GDM1 (cell line): ENCODE measurements around the gene STX18.

Source experiments
- DNase-seq: peaks from one replicate; lab custom pipeline; 2025; lab: John Stamatoyannopoulos, UW

Gene STX18

DNA sequence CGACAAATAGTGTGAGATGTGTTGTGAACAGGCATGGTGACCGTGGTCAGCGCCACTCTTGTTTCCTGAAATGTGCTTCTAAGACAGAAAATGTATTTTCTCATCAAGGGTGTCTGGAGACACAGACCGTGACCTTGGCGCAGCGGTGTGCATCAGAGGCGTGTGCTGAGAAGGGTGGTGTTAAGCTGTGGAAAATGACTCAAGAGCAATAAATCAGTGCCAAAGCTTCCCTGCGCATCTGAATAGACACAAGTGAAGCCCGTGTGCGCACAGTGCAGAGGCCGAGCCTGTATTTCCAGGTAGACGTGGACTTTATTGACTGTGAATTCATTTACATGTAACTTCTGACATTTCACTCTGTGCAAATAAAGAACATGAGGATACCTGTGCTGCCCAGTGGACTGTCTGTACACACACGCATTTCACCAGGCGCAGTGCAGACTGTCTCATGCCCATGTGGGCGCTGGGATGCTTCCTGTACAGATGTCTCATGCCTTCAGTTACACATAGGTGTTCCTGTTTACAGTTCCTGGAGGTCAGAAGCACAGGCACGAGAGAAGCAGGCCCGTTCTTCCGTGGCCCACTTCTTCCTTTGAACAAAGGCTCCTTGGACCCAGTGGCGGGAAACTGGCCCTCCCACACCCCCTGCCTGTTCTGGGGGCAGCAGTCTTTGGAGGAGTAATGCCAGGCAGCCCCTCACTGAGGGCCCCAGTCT lies 123.0 kb downstream of the STX18 start:
- DNase-seq: no peak

DNA sequence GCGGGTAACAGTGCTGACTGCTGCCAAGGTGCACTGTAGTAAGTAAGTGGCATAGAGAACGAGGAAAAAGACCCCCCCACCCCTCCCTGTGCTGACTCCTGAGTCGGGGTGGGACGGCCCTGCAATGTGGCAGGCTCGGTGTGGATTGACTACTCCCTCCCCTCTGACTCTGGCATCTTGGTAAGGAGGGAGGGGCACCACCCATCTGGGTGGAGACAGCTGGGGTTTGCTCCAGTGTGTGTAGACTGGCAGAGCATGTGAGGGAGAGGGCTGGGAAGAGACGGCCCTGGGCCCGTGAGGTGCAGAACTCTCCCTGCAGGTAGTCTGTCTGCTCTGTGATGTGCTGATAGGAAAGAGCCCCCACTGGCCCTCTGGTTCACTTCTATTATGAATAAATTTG lies 124.0 kb downstream of the STX18 start:
- DNase-seq: no peak

GRCh38 chr4:4416981-4417380 lies 124.9 kb downstream of the STX18 start:
- no peak for DNase-seq

DNA sequence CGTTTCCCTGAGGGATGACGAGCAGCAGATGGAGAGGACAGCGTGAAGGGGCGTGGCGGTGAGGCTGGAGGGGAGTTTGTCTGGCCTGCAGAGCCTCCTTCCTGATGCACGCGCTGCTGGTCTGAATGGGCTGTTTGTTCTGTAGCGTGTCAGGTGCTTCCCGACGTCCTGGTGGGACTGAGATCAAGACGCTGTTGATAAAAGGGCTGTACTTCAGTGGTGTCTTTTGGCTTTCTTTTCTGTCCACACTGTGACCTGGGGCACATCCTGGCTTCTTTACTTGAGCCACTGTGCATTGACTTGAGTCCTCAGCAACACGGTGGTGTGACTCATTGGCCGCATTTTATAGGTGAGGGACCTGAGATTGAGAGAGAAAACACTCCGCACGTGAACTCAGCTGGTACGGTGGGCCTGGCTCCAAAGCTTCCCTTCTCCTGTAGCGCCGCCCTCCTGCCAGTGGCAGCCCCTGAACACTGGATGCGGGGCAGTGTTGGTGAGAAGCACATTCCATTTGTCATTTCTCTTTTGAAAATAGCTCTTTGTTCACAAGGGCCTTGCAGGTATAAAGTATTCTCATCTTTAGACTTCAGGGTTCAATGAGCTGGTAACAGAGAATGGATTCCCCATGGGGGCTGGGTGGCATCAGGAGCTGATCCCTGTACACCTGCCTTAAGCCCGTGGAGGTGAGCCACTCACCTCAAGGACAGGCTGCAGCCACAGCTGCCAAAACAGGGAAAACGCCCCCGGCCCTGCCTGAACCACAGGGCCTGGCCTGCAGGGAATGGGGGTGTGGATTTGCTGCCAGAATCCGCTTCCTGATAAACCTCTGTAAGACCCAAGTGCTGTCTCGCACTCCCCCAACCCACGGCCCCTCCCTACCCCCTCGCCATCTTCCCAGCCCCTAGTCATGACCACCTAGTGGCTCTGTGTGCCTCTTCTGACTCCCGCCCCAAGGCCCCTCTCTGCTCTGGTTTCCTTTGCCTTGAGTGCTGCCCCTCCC lies 125.7 kb downstream of the STX18 start:
- DNase-seq: no peak

GRCh38 chr4:4415107-4415805 lies 126.6 kb downstream of the STX18 start:
- DNase-seq: no peak

- no peak for DNase-seq
Measured at GRCh38 chr4:4413806-4414205, 128.0 kb downstream of the STX18 start.

DNA sequence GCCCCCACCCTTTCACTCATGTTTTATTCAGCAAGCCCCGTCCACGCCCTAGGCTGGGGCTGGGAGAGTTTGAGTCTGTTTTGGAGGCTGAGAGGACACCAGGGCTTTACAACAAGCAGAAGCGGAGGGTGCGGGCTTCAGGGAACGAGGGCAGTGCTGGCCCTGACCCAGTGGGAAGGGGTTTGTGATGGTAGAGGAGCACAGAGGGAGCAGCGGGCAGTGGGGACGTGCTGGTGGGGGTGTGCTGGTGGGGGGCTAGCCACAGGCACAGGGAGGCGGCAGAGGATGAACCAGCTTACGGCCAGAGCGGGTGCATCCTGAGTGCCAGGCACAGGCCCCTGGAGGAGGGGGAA lies 128.5 kb downstream of the STX18 start:
- no peak for DNase-seq

DNA sequence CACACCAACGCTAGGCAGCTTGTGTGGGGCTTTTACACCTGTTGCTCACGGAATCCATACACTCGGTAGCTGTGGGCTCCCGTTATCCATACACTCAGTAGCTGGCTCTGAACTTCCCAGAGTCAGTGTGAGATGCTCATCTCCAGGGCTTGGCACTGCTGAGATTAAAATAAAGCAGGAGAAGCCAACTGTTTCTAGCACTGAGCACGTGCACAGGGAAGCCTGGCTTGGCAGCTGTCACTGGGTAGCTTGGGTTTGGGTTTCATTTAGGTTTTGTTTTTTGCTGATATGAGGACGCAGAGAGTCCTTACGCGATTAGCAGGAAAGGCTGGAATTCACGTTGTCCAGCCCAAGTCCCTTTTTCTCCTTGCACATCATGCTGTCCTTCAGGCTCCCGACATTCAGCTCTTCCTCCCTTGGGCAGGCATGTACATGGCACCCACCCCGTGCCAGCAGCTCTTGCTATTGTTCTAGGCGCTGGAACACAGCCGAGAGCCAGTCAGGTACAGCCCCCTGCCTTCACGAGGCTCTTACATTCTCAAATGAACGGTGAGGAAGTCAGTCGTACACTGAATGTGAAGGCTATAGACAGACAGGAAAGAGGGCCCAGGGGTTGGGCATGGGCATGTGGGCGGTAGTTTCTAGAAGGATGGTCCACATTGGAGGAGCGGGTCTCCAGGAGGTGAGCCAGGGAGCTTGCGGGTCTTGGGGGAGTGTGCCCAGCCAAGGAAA lies 129.0 kb downstream of the STX18 start:
- no peak for DNase-seq

DNA sequence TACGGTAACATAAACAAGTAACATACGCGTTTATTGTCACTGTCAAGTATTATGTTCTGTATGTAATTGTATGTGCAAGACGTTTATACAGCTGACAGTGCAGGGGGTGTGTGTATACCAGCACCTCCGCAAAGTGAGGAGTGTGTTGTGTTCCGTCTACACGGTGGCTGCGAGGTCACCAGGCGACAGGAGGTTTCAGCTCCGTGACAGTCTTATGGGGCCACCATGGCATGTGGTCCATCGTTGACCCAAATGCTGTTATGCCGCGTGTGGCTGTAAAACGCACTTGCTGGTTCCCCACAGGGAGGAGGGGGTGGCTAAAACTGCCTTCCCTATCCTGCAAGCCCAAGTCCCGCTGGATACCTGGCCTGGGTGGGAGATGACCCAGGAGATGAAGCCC lies 129.9 kb downstream of the STX18 start:
- DNase-seq: no peak

- DNase-seq: no peak
Measured at GRCh38 chr4:4410271-4410670, 131.6 kb downstream of the STX18 start.

- no peak for DNase-seq
Measured at GRCh38 chr4:4409416-4410115, 132.3 kb downstream of the STX18 start.

DNA sequence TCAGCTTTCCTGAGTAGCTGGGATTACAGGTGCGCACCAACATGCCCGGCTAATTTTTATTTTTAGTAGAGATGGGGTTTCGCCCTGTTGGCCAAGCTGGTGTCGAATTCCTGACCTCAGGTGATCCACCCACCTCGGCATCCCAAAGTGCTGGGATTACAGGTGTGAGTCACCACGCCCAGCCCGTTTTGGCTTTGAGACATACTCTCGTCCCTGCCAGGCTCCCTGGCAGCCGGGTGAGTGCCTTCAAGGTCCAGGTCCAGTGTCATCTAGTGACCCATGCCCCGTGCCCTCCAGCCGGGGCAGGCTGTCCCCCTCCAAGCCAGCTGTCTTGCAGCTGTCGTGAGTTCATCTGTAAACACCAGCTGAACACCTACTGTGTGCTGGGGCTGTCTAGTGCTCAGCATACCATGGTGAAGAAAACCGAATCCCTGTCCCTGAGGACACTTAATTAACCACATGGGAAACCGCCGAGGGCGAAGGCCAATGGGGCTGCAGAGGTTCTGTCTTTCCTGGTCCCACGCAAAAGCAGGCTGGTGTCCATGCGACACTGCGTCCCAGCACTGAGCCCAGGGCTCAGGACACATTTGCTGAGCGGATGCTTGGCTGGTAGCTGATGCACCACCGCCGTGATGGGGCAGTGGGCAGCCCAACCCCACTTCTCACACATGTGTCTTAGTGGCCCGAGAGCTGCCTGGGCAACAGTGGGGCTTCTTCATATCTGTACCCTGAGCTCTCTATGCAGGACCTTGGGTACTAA lies 133.1 kb downstream of the STX18 start:
- DNase-seq: no peak

DNA sequence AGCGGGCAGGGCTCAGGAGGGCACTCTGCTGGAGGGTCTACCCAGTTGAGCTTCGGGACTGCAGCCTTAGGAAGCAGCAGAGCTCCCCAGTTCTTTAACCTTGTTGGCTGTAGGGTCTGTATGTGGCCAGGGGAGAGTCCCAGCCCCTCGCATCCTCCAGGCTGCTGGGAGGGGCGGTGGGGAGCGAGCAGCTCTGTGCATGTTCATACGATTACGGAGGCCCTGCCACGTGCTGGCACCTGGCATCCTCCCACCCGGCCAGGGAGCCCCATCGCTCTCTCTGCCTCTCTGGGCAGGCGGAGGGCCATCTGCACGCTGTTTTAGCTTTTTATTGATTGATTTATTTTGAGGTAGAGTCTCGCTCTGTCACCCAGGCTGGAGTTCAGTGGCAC lies 133.7 kb downstream of the STX18 start:
- no peak for DNase-seq

GRCh38 chr4:4407299-4408131 lies 134.3 kb downstream of the STX18 start:
- DNase-seq: no peak

- no peak for DNase-seq
Measured at GRCh38 chr4:4406455-4407298, 135.2 kb downstream of the STX18 start.

DNA sequence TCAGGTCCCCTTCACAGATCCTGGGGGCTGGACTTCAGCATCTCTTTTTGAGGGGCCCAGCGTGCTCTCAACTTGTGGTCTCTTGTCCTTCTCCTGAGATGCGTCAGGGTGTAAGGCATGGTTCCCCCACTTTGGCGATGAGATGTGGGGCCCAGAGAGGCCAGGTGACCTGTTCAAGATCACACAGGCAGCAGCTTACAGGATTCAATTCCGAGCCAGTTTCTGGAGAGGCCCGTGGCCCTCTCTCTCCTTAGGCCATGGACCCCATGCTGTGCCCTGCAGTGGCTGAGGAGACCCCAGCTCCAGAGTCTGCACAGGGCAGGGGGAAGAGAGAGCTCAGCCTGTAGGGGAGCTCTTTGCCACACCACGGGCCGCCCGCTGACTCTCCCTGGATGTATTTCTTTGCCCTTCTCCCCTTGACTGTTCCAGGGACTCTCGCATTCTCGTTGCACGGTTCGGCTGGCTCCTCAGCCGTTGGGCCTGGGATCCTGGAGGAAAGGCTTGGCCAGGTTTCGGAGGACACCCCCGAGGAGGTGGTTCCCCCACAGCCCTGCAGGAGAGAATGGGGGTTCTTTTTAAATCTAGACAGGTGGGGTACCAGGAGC lies 136.4 kb downstream of the STX18 start:
- DNase-seq: no peak

- DNase-seq: no peak
Measured at GRCh38 chr4:4402966-4403365, 138.9 kb downstream of the STX18 start.

- DNase-seq: no peak
Measured at GRCh38 chr4:4401036-4401435, 140.8 kb downstream of the STX18 start.
